ENCODE measurements around the gene NLGN4X. TPM values are rescaled to one million over a fixed set of nuclear protein-coding genes. Genes with fewer than 3 reads are reported as not detected.

Gene NLGN4X
- total RNA-seq: 5.9 TPM

DNA sequence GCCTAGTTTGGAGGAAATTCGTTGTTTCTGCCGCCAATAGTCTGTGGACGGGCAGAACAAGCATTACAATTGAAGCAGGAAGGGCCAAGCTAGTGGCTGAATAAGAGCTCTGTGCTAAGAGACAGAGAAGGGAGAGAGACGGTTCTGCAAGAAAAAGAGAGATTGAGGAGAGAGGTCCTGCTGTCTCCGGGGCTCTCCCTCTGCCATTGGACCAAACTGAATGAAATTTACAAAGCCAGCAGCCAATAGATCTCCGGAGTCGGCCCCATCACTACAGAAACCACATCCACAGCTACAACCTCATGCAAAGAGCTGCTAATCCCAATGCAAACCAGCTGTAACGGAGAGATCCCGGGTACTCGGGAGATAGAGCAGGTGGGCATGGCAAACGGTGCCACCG lies at the start of gene NLGN4X:
NLGN4X (minus strand) TSS at position 148 of the 400 bp plus-strand sequence. CDS start 77,401 bp downstream, outside the sequence.
- no peak for DNase-seq (ENCODE audit: low spot score)

DNA sequence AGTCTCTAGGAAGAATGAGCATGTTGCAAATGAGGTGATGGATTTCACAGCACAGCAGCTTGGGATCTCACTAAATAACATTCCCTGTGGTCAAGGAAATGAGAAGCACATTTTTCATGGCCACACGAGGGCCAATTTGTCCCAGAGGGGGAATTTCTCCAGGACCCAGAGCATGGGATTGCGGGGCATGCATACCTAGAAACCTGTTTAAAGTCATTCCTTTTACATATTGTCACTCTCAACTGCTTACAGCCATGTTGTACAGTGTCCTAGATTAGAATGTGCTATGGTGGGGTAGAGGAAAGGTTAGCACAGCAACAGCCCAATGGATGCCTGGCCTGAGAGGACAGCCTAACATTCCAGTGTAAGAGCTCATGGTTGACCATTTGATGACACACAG lies 37.4 kb upstream of the NLGN4X start:
- DNase-seq (ENCODE audit: low spot score): no peak

DNA sequence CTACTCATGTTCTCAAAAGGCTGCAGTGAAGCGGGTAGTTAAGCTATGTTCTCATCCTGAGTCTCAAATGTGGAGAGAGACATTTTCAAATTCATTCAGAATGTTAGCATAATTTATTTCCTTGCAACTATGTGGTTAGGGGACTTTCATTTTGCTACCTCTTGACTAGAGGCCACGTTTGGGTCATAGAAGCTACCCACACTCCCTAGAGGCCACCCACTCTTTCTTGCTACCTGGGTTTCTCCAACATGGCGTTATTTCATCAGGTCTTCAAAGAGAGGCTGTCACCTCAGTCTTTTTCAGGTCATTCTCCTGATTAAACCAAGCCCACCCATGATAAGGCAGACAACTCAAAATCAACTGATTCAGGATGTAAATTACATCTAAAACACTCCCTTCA lies 34.3 kb upstream of the NLGN4X start:
- DNase-seq (ENCODE audit: low spot score): no peak

DNA sequence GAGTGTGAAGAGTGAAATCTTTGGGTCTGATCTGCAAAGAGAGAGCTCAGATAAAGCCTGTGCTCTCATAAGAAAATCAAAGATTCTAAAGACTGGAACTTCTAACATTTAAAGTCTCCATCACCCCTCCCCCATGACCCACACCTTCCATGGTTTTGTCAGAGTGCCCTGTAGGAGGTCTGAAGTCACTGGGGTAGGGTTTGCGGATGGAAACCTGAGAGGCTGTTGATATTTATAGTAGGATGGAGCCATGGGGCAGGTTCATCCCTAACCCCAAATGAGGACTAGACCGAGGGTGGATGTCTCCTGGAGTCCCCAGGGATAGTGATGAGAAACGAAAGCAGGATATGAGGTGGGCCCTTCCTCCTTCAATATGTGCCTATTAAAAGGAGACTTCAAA lies 28.4 kb upstream of the NLGN4X start:
- DNase-seq (ENCODE audit: low spot score): no peak

- no peak for DNase-seq (ENCODE audit: low spot score)
Observed at GRCh38 chrX:6244666-6245065, 16.0 kb upstream of the NLGN4X start.

DNA sequence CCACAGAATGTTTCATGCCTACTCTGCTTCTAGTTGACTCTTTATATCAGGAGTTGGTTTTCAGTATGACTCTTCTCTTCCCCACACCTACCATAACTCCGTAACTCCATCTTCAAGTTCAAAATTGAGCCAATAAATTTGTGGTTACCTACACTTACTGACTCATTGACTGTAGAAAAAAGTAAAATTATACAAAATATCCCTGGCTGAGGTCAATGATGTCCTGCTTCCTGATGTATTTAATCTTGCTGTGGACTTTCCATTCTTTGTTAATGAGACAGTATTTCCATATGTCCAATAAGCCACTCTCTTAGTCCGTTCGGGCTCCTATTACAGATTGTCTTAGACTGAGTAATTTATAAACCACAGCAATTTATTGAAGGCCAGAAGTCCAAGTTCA lies 9.9 kb upstream of the NLGN4X start:
- DNase-seq (ENCODE audit: low spot score): no peak

DNA sequence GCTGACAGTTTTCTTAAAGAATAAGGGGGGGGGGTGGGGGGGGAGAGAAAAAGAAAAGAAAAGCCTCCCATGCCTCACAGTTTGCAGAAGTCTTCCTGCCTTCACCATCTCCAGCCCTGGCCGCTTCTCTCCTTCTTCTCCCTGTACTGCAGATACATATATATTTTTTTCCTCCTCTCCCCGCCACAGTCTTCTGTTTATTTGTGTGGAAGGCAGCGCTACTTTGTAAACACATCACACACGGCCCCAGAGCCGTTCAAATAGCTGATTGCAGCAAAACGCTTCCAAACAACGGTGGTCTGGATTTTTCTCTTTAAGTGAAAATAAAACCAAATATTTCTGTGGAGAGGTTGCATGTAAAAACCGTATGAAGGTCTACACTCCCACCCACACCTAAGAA lies 732 bp downstream of the NLGN4X start:
- no peak for DNase-seq (ENCODE audit: low spot score)

DNA sequence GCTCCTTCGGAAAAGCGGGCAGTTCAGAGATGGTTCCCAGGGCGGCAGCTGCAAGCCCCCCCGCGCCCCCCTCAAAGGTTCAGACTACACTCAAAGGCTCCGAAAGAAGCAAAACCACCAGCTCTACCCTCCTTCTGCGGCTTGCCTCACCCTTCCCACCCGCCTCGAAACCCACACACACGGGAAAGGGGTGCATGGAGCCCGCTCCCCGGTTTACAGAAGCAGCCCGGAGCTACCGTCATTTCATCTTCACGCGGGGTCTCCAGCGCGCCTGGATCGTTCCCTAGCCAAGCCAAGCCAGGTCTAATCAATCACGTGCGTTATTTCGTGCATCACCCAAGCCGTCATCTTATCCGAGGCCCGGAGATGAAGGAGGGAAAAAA lies 1.2 kb downstream of the NLGN4X start:
- DNase-seq (ENCODE audit: low spot score): no peak

DNA sequence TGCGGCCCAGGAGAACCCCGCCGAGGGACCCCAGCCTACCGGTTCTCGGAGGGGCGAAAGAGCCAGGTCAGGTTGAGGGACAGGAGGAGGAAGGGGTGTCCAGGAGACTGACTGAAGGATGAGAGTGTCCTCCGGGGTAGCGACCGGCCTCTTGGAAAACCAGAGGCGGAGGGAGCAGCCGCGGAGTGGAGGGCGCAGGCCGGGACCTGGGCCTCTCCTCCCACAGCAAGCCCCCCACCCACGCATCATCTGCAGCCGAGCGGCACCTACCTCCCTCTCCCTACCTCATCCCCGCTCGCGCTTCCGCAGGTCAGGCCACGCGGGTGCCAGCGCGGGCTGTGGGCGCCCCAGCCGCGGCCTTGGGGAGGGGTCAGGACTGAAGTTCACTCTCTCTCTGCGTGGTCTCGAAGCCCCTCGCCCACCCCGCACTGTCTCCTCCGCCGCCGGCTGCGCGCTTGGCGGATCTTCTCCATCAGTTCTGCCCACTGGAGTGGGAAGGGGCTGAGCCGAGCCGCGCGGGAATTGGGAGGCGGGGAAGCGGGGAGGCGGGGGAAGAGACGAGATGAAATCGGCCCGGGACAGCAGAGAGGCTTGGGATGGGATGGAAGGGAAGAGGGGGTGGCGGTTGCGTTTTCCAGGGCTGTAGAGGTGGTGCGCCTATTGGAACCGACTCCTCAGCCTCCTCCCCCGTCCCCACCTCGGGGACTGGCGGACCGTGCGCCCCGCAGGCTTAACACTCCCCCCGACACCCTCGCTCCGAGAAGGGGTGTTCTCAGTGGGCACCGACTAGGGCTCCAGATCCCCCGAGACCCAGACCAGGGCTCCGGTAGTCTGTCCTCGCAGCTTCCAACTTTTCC lies 1.8 kb downstream of the NLGN4X start:
- no peak for DNase-seq (ENCODE audit: low spot score)

- no peak for DNase-seq (ENCODE audit: low spot score)
Observed at GRCh38 chrX:6225911-6226595, 2.6 kb downstream of the NLGN4X start.

DNA sequence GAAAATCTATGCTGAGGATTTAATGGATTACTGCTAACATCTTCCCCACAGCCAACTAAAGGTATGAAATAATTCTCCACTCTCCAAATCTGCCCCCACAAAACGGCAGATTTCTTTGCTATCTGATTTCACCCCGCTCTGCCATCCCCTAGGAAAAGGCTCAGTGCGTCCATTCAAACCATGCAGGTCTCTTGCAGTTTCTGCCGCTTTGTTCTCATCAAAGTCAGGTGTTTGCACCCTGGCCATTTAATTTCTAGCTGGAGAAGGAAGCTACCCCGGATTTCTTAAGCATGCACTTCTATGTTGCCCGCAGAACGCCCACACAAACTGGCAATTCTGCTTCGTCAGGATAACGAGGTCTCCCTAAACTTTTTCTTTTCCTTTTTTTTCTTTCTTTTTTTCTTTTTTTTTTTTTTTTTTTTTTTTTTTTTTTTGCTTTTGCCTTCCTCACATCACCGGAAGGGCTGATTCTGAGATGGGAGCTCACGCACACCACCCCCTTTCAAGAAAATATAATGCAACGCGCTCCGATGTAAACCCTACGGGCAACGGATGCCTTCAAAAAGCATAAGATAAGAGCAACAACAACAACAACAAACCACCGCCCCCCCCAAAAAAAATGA lies 3.3 kb downstream of the NLGN4X start:
- DNase-seq (ENCODE audit: low spot score): no peak

DNA sequence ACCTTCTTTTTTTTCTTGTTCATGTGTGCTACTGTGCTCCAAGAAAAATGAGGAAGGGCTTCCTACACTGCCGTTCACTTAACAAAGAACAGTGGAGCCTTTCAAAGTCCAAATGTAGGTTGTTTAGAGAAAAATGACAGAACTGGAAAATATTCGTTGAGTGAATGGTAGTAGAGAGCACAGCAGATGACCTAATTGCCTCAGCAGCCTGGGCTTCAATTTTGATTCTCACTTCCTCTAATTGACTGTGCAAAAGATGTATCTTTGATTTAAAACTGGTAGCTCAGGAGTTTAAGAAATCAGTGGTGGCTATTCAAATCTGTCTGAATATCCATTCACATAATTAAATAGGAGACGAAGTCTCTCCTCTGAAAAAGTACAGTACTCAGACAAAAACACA lies 5.2 kb downstream of the NLGN4X start:
- DNase-seq (ENCODE audit: low spot score): no peak

- DNase-seq (ENCODE audit: low spot score): no peak
Observed at GRCh38 chrX:6210230-6210629, 18.4 kb downstream of the NLGN4X start.

DNA sequence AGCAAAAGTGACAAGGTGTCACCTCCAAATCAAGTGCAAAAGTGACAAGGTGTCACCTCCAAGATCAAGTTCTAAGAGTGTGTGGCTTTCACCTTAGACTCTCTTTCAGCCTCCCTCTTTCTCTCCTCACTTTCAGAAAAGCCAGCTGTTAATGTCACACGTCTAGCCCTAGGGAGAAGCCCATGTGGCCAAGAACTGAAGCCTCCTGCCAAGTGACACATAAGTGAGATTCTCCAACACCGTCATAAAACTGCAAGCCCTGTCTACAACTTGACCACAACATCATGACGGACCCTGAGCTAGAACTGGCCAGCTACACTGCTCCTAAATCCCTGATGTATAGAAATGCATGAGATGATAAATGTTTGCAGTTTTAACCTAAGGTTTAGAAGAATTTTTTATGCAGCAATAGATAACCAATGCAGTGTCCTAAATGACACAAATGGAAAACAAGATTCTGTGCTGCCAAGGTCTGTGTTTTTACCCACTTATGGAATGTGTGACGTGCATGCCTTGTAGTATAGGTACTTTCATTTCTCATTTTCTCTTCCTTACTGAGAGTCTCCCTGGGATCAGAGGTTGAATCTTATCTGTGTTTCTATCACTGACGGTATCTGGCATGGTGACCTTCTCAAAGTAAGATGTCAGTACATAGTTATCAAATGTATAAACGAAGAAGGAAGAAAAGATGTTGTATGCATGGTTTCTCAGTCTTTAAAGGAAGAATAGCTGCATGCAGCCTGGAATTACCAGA lies 25.0 kb downstream of the NLGN4X start:
- DNase-seq (ENCODE audit: low spot score): no peak

DNA sequence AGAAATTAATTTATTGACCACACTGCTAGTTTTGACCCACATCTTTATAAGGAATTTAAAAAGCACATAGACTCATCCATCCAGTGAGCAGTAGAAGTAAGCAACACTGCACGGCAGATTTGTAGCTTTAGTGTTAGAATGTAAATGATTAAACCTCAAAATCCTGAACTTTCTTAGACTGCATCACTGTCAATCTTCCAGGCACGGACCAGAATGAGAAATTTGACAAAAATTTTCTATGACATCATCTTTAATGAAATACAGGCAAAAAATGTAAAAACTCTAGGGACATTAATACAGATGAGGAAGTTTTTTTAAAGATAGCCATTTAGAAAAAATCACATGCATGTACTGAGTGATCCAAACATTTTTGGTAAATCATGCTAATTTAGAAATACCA lies 29.2 kb downstream of the NLGN4X start:
- DNase-seq (ENCODE audit: low spot score): no peak

DNA sequence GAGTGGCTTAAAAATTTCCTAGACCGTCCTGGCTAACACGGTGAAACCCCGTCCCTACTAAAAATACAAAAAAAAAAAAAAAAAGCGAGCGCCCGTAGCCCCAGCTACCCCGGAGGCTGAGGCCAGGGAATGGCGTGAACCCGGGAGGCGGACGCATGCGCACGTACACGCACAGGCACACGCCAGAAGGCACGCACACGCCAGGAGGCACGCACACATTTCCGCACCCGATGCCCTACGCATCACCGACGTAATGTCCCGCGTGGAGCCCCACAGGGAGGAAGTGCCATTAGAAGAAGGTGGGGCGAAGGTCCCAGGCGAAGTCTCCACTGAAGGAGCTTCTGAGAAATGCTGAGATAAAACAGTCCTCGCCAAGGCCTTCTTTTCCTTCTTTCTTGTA lies 41.4 kb downstream of the NLGN4X start:
- DNase-seq (ENCODE audit: low spot score): no peak

DNA sequence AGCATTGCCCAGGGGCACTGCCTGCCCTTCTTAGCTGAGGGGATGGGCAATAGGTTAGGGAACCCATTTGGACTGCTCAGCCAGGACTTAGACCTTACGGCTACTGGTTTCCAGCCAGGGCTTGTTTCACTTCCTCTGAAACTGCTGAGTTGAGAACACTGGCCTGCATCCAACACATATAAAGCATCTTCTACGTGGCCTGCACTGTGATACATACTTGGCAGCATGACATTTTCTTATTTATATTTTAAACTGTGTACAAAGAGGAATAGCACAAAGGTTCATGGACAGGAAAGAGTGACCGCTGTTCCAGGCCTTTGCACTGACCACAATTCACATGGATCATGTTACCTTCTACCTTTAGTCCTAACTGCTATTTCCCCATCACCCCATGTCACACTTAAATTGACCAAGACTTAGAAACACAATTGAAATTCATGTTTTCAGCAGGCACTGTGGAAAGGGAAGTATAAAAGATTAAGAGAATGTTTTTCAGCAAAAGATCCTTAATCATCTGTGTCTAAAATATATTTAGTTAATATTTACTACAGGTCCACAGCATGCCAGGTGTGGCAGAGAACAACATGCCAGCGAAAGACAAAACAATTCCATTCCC lies 43.7 kb downstream of the NLGN4X start:
- peak; percentile 46 for DNase-seq (ENCODE audit: low spot score)

- DNase-seq (ENCODE audit: low spot score): no peak
Observed at GRCh38 chrX:6175914-6176313, 52.8 kb downstream of the NLGN4X start.

- no peak for DNase-seq (ENCODE audit: low spot score)
Observed at GRCh38 chrX:6170424-6170823, 58.2 kb downstream of the NLGN4X start.

DNA sequence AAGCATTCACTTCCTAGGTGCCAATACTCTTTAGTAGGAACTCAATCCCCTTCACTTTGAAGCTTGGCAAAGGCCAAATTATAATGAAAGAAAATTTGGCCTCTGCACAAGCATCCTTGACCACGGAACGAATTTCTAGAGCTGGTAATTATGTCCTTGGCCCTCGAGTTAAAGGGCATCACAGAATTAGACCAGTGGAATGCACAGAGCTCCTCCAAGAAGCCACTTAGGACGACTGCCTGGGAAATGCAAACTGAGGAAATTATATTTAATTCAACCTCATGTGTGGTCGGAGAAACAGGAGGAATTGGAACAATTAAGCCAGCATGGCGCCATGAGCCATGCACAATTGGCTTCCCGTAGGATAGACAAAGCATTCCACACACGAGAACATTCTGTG lies 59.3 kb downstream of the NLGN4X start:
- no peak for DNase-seq (ENCODE audit: low spot score)

GRCh38 chrX:6163721-6164120 lies 64.9 kb downstream of the NLGN4X start:
- DNase-seq (ENCODE audit: low spot score): no peak

GRCh38 chrX:6159468-6159867 lies 69.2 kb downstream of the NLGN4X start:
- DNase-seq (ENCODE audit: low spot score): no peak

Measured in ureter (tissue), 1 donor.